Heart left ventricle (tissue), 16 donors: ENCODE measurements around the gene TAS1R3. TPM values are rescaled to one million over a fixed set of nuclear protein-coding genes. Genes with fewer than 3 reads are reported as not detected.

Experiments used
- ATAC-seq, 4 donors: fragments of 200-7000 bp; cut with Tn5 transposase; one replicate each; pipeline ENCODE4 v1.9.1; 2020 to 2022; ENCODE audit warnings: moderate library complexity in 4 of 4, mild to moderate bottlenecking in 3 of 4, moderate number of reproducible peaks in 1 of 4
- DNase-seq, 5 donors: peaks; one replicate each; pipeline ENCODE4 v3.0.0-alpha.2; 2020
- H3K27ac ChIP-seq, 12 donors: fragments of 200-600 bp; sonication (generic) in 4 of 12; one replicate each; pipeline versions ENCODE4 v1.5.0 to v1.8.0; 2016 to 2022; ENCODE audit warnings: mild to moderate bottlenecking in 2 of 12
- H3K27me3 ChIP-seq, 9 donors: fragments of 200-600 bp; sonication (generic) in 2 of 9; one replicate each; pipeline versions ENCODE4 v1.5.1 to v1.8.0; 2016 to 2022; ENCODE audit warnings: mild to moderate bottlenecking in 3 of 9
- H3K36me3 ChIP-seq, 9 donors: fragments of 200-600 bp; sonication (generic) in 2 of 9; one replicate each; pipeline versions ENCODE4 v1.5.0 to v1.8.0; 2018 to 2022; ENCODE audit warnings: mild to moderate bottlenecking in 2 of 9
- H3K4me1 ChIP-seq, 12 donors: fragments of 200-600 bp; sonication (generic) in 4 of 12; one replicate each; pipeline versions ENCODE4 v1.5.0 to v1.8.0; 2016 to 2022; ENCODE audit warnings: mild to moderate bottlenecking in 3 of 12
- H3K4me3 ChIP-seq, 12 donors: fragments of 200-600 bp; sonication (generic) in 4 of 12; one replicate each; pipeline versions ENCODE4 v1.5.0 to v1.8.0; 2017 to 2022; ENCODE audit warnings: mild to moderate bottlenecking in 9 of 12, moderate library complexity in 4 of 12
- H3K9me3 ChIP-seq, 12 donors: fragments of 200-600 bp; sonication (generic) in 4 of 12; one replicate each; pipeline versions ENCODE4 v1.5.0 to v1.8.0; 2016 to 2022; ENCODE audit warnings: mild to moderate bottlenecking in 1 of 12
- CTCF ChIP-seq, 12 donors: fragments of 200-600 bp; sonication (generic) in 4 of 12; IDR thresholded peaks; one replicate each; pipeline versions ENCODE4 v1.5.0 to v1.8.0; 2018 to 2022; ENCODE audit warnings: antibody characterized with exemption in 12 of 12, mild to moderate bottlenecking in 5 of 12
- POLR2A ChIP-seq, 2 donors: fragments of 450-650 bp; IDR thresholded peaks; one replicate each; pipeline ENCODE4 v1.6.1; 2017; ENCODE audit warnings: antibody characterized with exemption in 2 of 2, mild to moderate bottlenecking in 2 of 2, moderate library complexity in 2 of 2
- WGBS, 4 donors: extraction: QIAGEN DNeasy Blood & Tissue Kit in 2 of 4; methylation state at CpG; one replicate each; pipeline versions ENCODE4 v1.1.5 to v1.1.7; 2013 to 2018; 5-methylcytosine and 5-hydroxymethylcytosine counted together
- intact Hi-C, 10 donors: fragments of 100-400 bp; cut with DNase I; formaldehyde crosslinking; loops; one replicate each; pipeline versions ENCODE4 v1.11.1 to v1.14.2; 2022
- polyA plus RNA-seq, 2 donors: library from polyadenylated mRNA; stranded (reverse); fragments of 200-250 nt; gene quantifications; one replicate each; pipeline ENCODE4 v1.2.3, GENCODE V29; 2013
- total RNA-seq, 9 donors: library from RNA; depleted of rRNA in 2 of 9; stranded (reverse); fragments of >200 nt in 2 of 9; fragmentation: NEBNext Ultra II Directional in 3 of 9; extraction: Animal tissue kit (Norgen Biotek cat#: 25700) in 3 of 9; gene quantifications; one replicate each; pipeline versions ENCODE4 v1.1.0 to v1.2.4, GENCODE V29; 2016 to 2023
- donor health status: ischemic (EF 13 %, LVEDD 7.1; RV severe dilation, severe dysfunction).
- donor health status: healthy with polysubstance abuse.
- donor health status: DM: no; HTN: yes; CAD: no.
- donor health status: DM: no; HTN: no; CAD: no.
- donor health status: ischemic (EF 25% LVEDD 6.9; RV normal size, moderate dysfunction).
- donor health status: ischemic (EF 25% LVEDD 5.7; RV mildly dilated, moderate dysfunction).
- donor health status: healthy.
- donor health status: DM: yes; HTN: yes; CAD: no.
- donor health status: ischemic (EF 35%, LVEDD 5.7; RV mildly dilated, moderate dysfunction).
- donor health status: nonischemic (EF 11% LVEDD 7.7; RV severe dilation, severe dysfunction).
- donor health status: DM: yes; HTN: yes; CAD: no.
- donor health status: PGD.
- donor health status: ischemic (EF 29% LVEDD 5.4; RV normal size, mild dysfunction).
- donor health status: nonischemic (EF 23%, LVEDD 6.1; RV moderate dilation, normal function).

Gene TAS1R3
- total and polyA plus RNA-seq, 11 donors: 0.21 to 1.3 (median 0.38) TPM

GRCh38 chr1:1359664-1360468 lies 28.8 kb downstream of the TAS1R3 start:
- peak overlapping the region in 5 of 12 donors; percentile 34 to 81 (median 66) for H3K4me3 ChIP-seq
- peak overlapping the region; percentile 53 to 91 (median 82) for H3K27ac ChIP-seq
- H3K9me3 ChIP-seq: no peaks in the 10 kb centered on the region
- 66 to 71% (median 68%) methylated on average over 27 to 28 of the region's 28 CpGs for WGBS, 4 donors
- TF ChIP-seq CTCF (IDR thresholded peaks at IDR 0.05): no peak
- no peak for TF ChIP-seq POLR2A (IDR thresholded peaks at IDR 0.05)
- DNase-seq: peak; percentile 67 to 79 (median 75)
- peaks cover 0 to 33% (median 8%) of the 10 kb centered on the region in 9 donors for H3K27me3 ChIP-seq
- peak; percentile 35 to 62 (median 50) for ATAC-seq
- intact Hi-C loops: loop anchor here in 1 of 10 donors (10.0 kb wide), 1 partner anchor 325 kb away; no protein-coding TSS in a partner anchor
- H3K36me3 ChIP-seq: no peaks in the 10 kb centered on the region
- H3K4me1 ChIP-seq: peaks cover 0 to 39% (median 12%) of the 10 kb centered on the region in 12 donors

GRCh38 chr1:1360506-1361169 lies 29.6 kb downstream of the TAS1R3 start:
- intact Hi-C loops: loop anchor here in 1 of 10 donors (10.0 kb wide), 1 partner anchor 326 kb away; no protein-coding TSS in a partner anchor
- Histone ChIP-seq H3K4me3 (no peak overlapping the region), H3K27me3 (peaks cover 0 to 26% (median 4%) of the 10 kb centered on the region in 9 donors), H3K4me1 (peaks cover 0 to 33% (median 7%) of the 10 kb centered on the region in 12 donors), H3K36me3 (no peaks in the 10 kb centered on the region), H3K9me3 (no peaks in the 10 kb centered on the region), H3K27ac (peak overlapping the region; percentile 53 to 91 (median 82))
- DNase-seq: peak; percentile 72 to 87 (median 80)
- ATAC-seq: peak; percentile 30 to 69 (median 60)
- no peak for TF ChIP-seq CTCF (IDR thresholded peaks at IDR 0.05)
- TF ChIP-seq POLR2A (IDR thresholded peaks at IDR 0.05): peak in 1 of 2 donors; percentile 11
- WGBS, 4 donors: 69 to 75% (median 73%) methylated on average over 17 to 20 of the region's 20 CpGs

GRCh38 chr1:1361233-1361981 lies 30.3 kb downstream of the TAS1R3 start:
- H3K9me3 ChIP-seq: no peaks in the 10 kb centered on the region
- TF ChIP-seq CTCF (IDR thresholded peaks at IDR 0.05): no peak
- TF ChIP-seq POLR2A (IDR thresholded peaks at IDR 0.05): no peak
- H3K4me1 ChIP-seq: peaks cover 0 to 33% (median 7%) of the 10 kb centered on the region in 12 donors
- H3K36me3 ChIP-seq: no peaks in the 10 kb centered on the region
- DNase-seq: peak in 2 of 5 donors; percentile 30 to 56
- peak overlapping the region in 9 of 12 donors; percentile 28 to 91 (median 78) for H3K27ac ChIP-seq
- H3K4me3 ChIP-seq: peak overlapping the region in 3 of 12 donors; percentile 3 to 19 (median 10)
- H3K27me3 ChIP-seq: peaks cover 0 to 26% (median 4%) of the 10 kb centered on the region in 9 donors
- no peak for ATAC-seq
- intact Hi-C loops: loop anchor here in 1 of 10 donors (10.0 kb wide), 1 partner anchor 327 kb away; no protein-coding TSS in a partner anchor
- WGBS, 4 donors: 75 to 80% (median 77%) methylated on average over 28 to 35 of the region's 35 CpGs
